Activated B cell treated with CpG ODN at 0.5 μM for 24 hours (primary cell): ENCODE measurements around the gene CD79A. TPM values are rescaled to one million over a fixed set of nuclear protein-coding genes. Genes with fewer than 3 reads are reported as not detected.

ENCODE experiments used
- ATAC-seq: fragments of 200-7000 bp; cut with Tn5 transposase; one replicate; pipeline ENCODE4 v1.10.0; 2021; ENCODE audit warnings: low read depth, mild to moderate bottlenecking, moderate library complexity
- CTCF ChIA-PET: fragments of 350-600 bp; sonication (Branson Sonifier 250); formaldehyde crosslinking; loops from one replicate; lab custom pipeline; 2021; ENCODE audit warnings: antibody characterized with exemption; lab: Charles Lee
- POLR2A ChIA-PET: fragments of 350-600 bp; sonication (Branson Sonifier 250); formaldehyde crosslinking; loops from one replicate; lab custom pipeline; 2021; ENCODE audit warnings: antibody characterized with exemption; lab: Charles Lee
- DNase-seq: peaks from one replicate; pipeline ENCODE4 v3.0.0; 2022
- H3K27ac Mint-ChIP-seq: one replicate; pipeline ENCODE4 v1.8.0; 2020; ENCODE audit warnings: mixed read lengths
- H3K27me3 Mint-ChIP-seq: one replicate; pipeline ENCODE4 v1.8.0; 2021; ENCODE audit warnings: mixed read lengths
- H3K36me3 Mint-ChIP-seq: one replicate; pipeline ENCODE4 v1.8.0; 2021; ENCODE audit warnings: low read depth, mixed read lengths
- H3K4me1 Mint-ChIP-seq: one replicate; pipeline ENCODE4 v1.8.0; 2021; ENCODE audit warnings: mixed read lengths
- H3K4me3 Mint-ChIP-seq: one replicate; pipeline ENCODE4 v1.8.0; 2020; ENCODE audit warnings: mild to moderate bottlenecking, mixed read lengths
- H3K9me3 Mint-ChIP-seq: one replicate; pipeline ENCODE4 v1.8.0; 2020; ENCODE audit warnings: mixed read lengths
- CTCF ChIP-seq: fragments of 200-600 bp; IDR thresholded peaks from one replicate; pipeline ENCODE4 v1.8.0; 2022; ENCODE audit warnings: antibody characterized with exemption, mild to moderate bottlenecking
- intact Hi-C: fragments of 100-400 bp; cut with micrococcal nuclease; formaldehyde crosslinking; loops from one replicate; pipeline ENCODE4 v1.15.1; 2024
- total RNA-seq: library from RNA; stranded (reverse); gene quantifications from 2 replicates; pipeline ENCODE4 v1.2.3, GENCODE V29; 2022

Gene CD79A
- total RNA-seq, 1 donor from 2014 or later = 889 TPM

- no peaks in the 10 kb centered on the region for H3K27me3 Mint-ChIP-seq
- H3K27ac Mint-ChIP-seq = peak overlapping the region; percentile 98
- ATAC-seq = peak; percentile 4
- no peak for TF ChIP-seq CTCF
- POLR2A ChIA-PET = interaction anchor here (0.8 to 11.4 kb wide), 14 partner anchors 7 to 251 kb away, joined by 3 to 279 read pairs (median 8); partner anchors contain the start of genes ARHGEF1, ERFL, RABAC1 and RPS19
- peaks cover 51% of the 10 kb centered on the region for H3K36me3 Mint-ChIP-seq
- no peaks in the 10 kb centered on the region for H3K9me3 Mint-ChIP-seq
- peak overlapping the region; percentile 98 for H3K4me3 Mint-ChIP-seq
- intact Hi-C loops = loop anchor here (1.0 to 5.0 kb wide), 5 partner anchors 18 to 1266 kb away; partner anchors contain the start of genes RABAC1, RPS19 and ZNF574
- CTCF ChIA-PET = interaction anchor here (1.0 to 1.6 kb wide), 3 partner anchors 7 to 73 kb away, joined by 3 to 8 read pairs (median 3); partner anchors contain the start of gene RPS19
- H3K4me1 Mint-ChIP-seq = peaks cover 84% of the 10 kb centered on the region
- no peak for DNase-seq
Observed at GRCh38 chr19:41877916-41878905, 1.1 kb downstream of the CD79A start.

GRCh38 chr19:41879080-41879479 is 2.0 kb downstream of the CD79A start:
- no peak for DNase-seq
- Mint-ChIP-seq H3K4me1 (peaks cover 75% of the 10 kb centered on the region), H3K27me3 (no peaks in the 10 kb centered on the region), H3K27ac (peak overlapping the region; percentile 98), H3K4me3 (peak overlapping the region; percentile 98), H3K36me3 (peaks cover 58% of the 10 kb centered on the region), H3K9me3 (no peaks in the 10 kb centered on the region)
- TF ChIP-seq CTCF = no peak
- ChIA-PET CTCF (no interaction called here), POLR2A (interaction anchor here (1.8 to 11.4 kb wide), 4 partner anchors 6 to 65 kb away, joined by 5 to 279 read pairs (median 224); partner anchors contain the start of genes ARHGEF1 and RPS19)
- intact Hi-C loops = loop anchor here (5.0 kb wide), 2 partner anchors 198 to 1267 kb away; partner anchors contain the start of gene ZNF574
- no peak for ATAC-seq

DNA sequence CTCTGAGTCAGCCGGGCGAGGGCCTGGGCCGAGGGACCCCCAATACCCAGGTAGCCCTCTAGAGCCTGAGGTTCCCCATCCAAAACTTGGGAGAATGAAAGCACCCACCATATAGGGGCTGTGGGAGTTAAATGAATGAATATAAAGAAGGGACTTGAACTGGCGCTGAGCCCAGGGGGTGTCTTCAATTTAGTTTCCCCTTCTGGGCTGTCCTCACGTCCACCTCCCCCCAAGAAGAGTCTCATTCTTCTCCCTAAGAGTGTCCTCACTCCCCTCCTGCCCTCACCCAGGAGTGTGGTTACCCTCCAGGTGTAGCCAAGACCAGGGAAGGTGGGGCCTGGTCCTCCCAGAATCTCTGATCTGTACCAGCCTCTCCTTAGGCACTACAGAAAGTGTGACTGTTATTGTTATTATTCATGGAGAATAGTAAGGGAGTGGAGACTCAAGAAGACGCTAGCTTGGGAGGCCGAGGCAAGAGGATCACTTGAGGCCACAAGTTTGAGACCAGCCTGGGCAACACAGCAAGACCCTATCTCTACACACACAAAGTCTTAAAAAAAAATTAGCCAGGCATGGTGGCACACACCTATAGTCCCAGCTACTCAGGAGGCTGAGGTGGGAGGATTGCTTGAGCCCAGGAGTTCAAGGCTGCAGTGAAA is 2.7 kb downstream of the CD79A start:
- intact Hi-C loops = loop anchor here (5.0 to 10.0 kb wide), 3 partner anchors 198 to 1267 kb away; partner anchors contain the start of gene ZNF574
- CTCF ChIA-PET = no interaction called here
- Mint-ChIP-seq H3K36me3 (peaks cover 59% of the 10 kb centered on the region), H3K27me3 (no peaks in the 10 kb centered on the region), H3K27ac (peak overlapping the region; percentile 98), H3K4me1 (peaks cover 75% of the 10 kb centered on the region), H3K9me3 (no peaks in the 10 kb centered on the region), H3K4me3 (peak overlapping the region; percentile 98)
- DNase-seq (no peak), ATAC-seq (no peak)
- POLR2A ChIA-PET = interaction anchor here (0.6 to 10.7 kb wide), 7 partner anchors 6 to 250 kb away, joined by 3 to 279 read pairs (median 3); partner anchors contain the start of genes CD79A, RPS19 and ZNF574
- no peak for TF ChIP-seq CTCF

- Mint-ChIP-seq H3K36me3 (peaks cover 59% of the 10 kb centered on the region), H3K27ac (peak overlapping the region; percentile 98), H3K4me3 (peak overlapping the region; percentile 98), H3K9me3 (no peaks in the 10 kb centered on the region), H3K27me3 (no peaks in the 10 kb centered on the region), H3K4me1 (peaks cover 74% of the 10 kb centered on the region)
- ChIA-PET CTCF (no interaction called here), POLR2A (interaction anchor here (0.6 to 10.7 kb wide), 8 partner anchors 6 to 249 kb away, joined by 3 to 279 read pairs (median 6); partner anchors contain the start of genes CD79A, RPS19 and ZNF574)
- intact Hi-C loops = loop anchor here (10.0 kb wide), 1 partner anchor 336 kb away; no protein-coding TSS in a partner anchor
- DNase-seq = no peak
- TF ChIP-seq CTCF = no peak
- ATAC-seq = no peak
Observed at GRCh38 chr19:41880329-41880708, 3.2 kb downstream of the CD79A start.
